ENCODE data around the gene CDK4.
"Not testable (repeated sequence)": the region's sequence is repeated elsewhere in the genome, so short reads cannot be mapped to it uniquely, and the experiment has no call there.

CDK4 gene

GRCh38 chr12:57722716-57723629 is 29.1 kb downstream of the CDK4 start:
- no peak overlapping the region for H2BK12ac ChIP-seq (ENCODE audit: low read length)
- H3K23ac ChIP-seq (ENCODE audit: low read length): no peak overlapping the region
- no peak overlapping the region for H4K91ac ChIP-seq (ENCODE audit: low read depth, low read length)
- H3K27ac ChIP-seq (ENCODE audit: low read depth, low read length): no peak overlapping the region
- H3K4ac ChIP-seq (ENCODE audit: low read depth, low read length): no peak overlapping the region
- H4K8ac ChIP-seq (ENCODE audit: low read depth, low read length): no peak overlapping the region
- DNase-seq: no peak
- no peak overlapping the region for H3K4me2 ChIP-seq (ENCODE audit: low read length)
- H3K18ac ChIP-seq (ENCODE audit: low read length): no peak overlapping the region
- H2AK5ac ChIP-seq (ENCODE audit: low read length): no peak overlapping the region
- WGBS (ENCODE audit: extremely low coverage, insufficient coverage, insufficient read length): no CpG with 5 or more reads among the region's 11 CpGs
- H3K4me3 ChIP-seq (ENCODE audit: low read depth, low read length): no peak overlapping the region
- no peak overlapping the region for H3K9ac ChIP-seq (ENCODE audit: low read length)
- peaks cover 22% of the 10 kb centered on the region for H3K27me3 ChIP-seq (ENCODE audit: insufficient read depth, low read length)
- H3K14ac ChIP-seq (ENCODE audit: low read length): no peak overlapping the region
- H4K12ac ChIP-seq (ENCODE audit: low read depth, low read length): no peak overlapping the region
- H2BK120ac ChIP-seq (ENCODE audit: insufficient read depth, low read length, poor library complexity): no peak overlapping the region
- H3K79me2 ChIP-seq (ENCODE audit: control insufficient read depth, insufficient read depth, low read length, poor library complexity): no peaks in the 10 kb centered on the region
- no peak overlapping the region for H2AFZ ChIP-seq (ENCODE audit: insufficient read depth, low read length, poor library complexity)
- peaks cover 16% of the 10 kb centered on the region for H3K9me3 ChIP-seq (ENCODE audit: insufficient read depth, low read depth, low read length)
- peaks cover 7 to 12% of the 10 kb centered on the region in 2 experiments for H3K4me1 ChIP-seq (ENCODE audit: control insufficient read depth in 1 of 2, insufficient read depth in 2 of 2, low read length in 2 of 2)
- H3K36me3 ChIP-seq (ENCODE audit: control insufficient read depth in 1 of 2, insufficient read depth in 2 of 2, low read length in 2 of 2): peaks cover 29 to 37% of the 10 kb centered on the region in 2 experiments
- no peaks in the 10 kb centered on the region for H3K79me1 ChIP-seq (ENCODE audit: low read length)
- H2BK5ac ChIP-seq (ENCODE audit: low read depth, low read length, poor library complexity): no peak overlapping the region

GRCh38 chr12:57721846-57722608 is 30.1 kb downstream of the CDK4 start:
- not testable (repeated sequence) for H2BK5ac ChIP-seq (ENCODE audit: low read depth, low read length, poor library complexity); H3K4me3 ChIP-seq (ENCODE audit: low read depth, low read length); H3K27ac ChIP-seq (ENCODE audit: low read depth, low read length); H4K8ac ChIP-seq (ENCODE audit: low read depth, low read length); H3K9ac ChIP-seq (ENCODE audit: low read length); H3K23ac ChIP-seq (ENCODE audit: low read length); H2AFZ ChIP-seq (ENCODE audit: insufficient read depth, low read length, poor library complexity); H3K79me2 ChIP-seq (ENCODE audit: control insufficient read depth, insufficient read depth, low read length, poor library complexity); H4K12ac ChIP-seq (ENCODE audit: low read depth, low read length); H3K18ac ChIP-seq (ENCODE audit: low read length); H2AK5ac ChIP-seq (ENCODE audit: low read length); H2BK12ac ChIP-seq (ENCODE audit: low read length); H3K4me2 ChIP-seq (ENCODE audit: low read length); H3K9me3 ChIP-seq (ENCODE audit: insufficient read depth, low read depth, low read length); DNase-seq; H4K91ac ChIP-seq (ENCODE audit: low read depth, low read length); H2BK120ac ChIP-seq (ENCODE audit: insufficient read depth, low read length, poor library complexity); H3K14ac ChIP-seq (ENCODE audit: low read length); H3K4ac ChIP-seq (ENCODE audit: low read depth, low read length); H3K79me1 ChIP-seq (ENCODE audit: low read length)
- H3K4me1 ChIP-seq (ENCODE audit: control insufficient read depth in 1 of 2, insufficient read depth in 2 of 2, low read length in 2 of 2): peaks cover 7 to 12% of the 10 kb centered on the region in 2 experiments
- H3K27me3 ChIP-seq (ENCODE audit: insufficient read depth, low read length): peaks cover 12% of the 10 kb centered on the region
- WGBS (ENCODE audit: extremely low coverage, insufficient coverage, insufficient read length): no CpG with 5 or more reads among the region's 16 CpGs
- peaks cover 32 to 43% of the 10 kb centered on the region in 2 experiments for H3K36me3 ChIP-seq (ENCODE audit: control insufficient read depth in 1 of 2, insufficient read depth in 2 of 2, low read length in 2 of 2)

GRCh38 chr12:57720606-57721595 is 31.2 kb downstream of the CDK4 start:
- no peak overlapping the region for H2AK5ac ChIP-seq (ENCODE audit: low read length)
- H3K79me1 ChIP-seq (ENCODE audit: low read length): no peaks in the 10 kb centered on the region
- peaks cover 39 to 51% of the 10 kb centered on the region in 2 experiments for H3K36me3 ChIP-seq (ENCODE audit: control insufficient read depth in 1 of 2, insufficient read depth in 2 of 2, low read length in 2 of 2)
- H4K8ac ChIP-seq (ENCODE audit: low read depth, low read length): no peak overlapping the region
- H4K12ac ChIP-seq (ENCODE audit: low read depth, low read length): no peak overlapping the region
- H3K4me1 ChIP-seq (ENCODE audit: control insufficient read depth in 1 of 2, insufficient read depth in 2 of 2, low read length in 2 of 2): peaks cover 1% of the 10 kb centered on the region in 2 experiments
- H2AFZ ChIP-seq (ENCODE audit: insufficient read depth, low read length, poor library complexity): no peak overlapping the region
- no peak overlapping the region for H3K14ac ChIP-seq (ENCODE audit: low read length)
- H3K27me3 ChIP-seq (ENCODE audit: insufficient read depth, low read length): peaks cover 2% of the 10 kb centered on the region
- no peak overlapping the region for H3K27ac ChIP-seq (ENCODE audit: low read depth, low read length)
- H2BK5ac ChIP-seq (ENCODE audit: low read depth, low read length, poor library complexity): no peak overlapping the region
- H3K9me3 ChIP-seq (ENCODE audit: insufficient read depth, low read depth, low read length): peaks cover 4% of the 10 kb centered on the region
- WGBS (ENCODE audit: extremely low coverage, insufficient coverage, insufficient read length): no CpG with 5 or more reads among the region's 11 CpGs
- H2BK120ac ChIP-seq (ENCODE audit: insufficient read depth, low read length, poor library complexity): no peak overlapping the region
- H3K4me3 ChIP-seq (ENCODE audit: low read depth, low read length): no peak overlapping the region
- DNase-seq: no peak
- H2BK12ac ChIP-seq (ENCODE audit: low read length): no peak overlapping the region
- H3K23ac ChIP-seq (ENCODE audit: low read length): no peak overlapping the region
- H3K9ac ChIP-seq (ENCODE audit: low read length): no peak overlapping the region
- no peaks in the 10 kb centered on the region for H3K79me2 ChIP-seq (ENCODE audit: control insufficient read depth, insufficient read depth, low read length, poor library complexity)
- no peak overlapping the region for H4K91ac ChIP-seq (ENCODE audit: low read depth, low read length)
- no peak overlapping the region for H3K4ac ChIP-seq (ENCODE audit: low read depth, low read length)
- H3K4me2 ChIP-seq (ENCODE audit: low read length): no peak overlapping the region
- no peak overlapping the region for H3K18ac ChIP-seq (ENCODE audit: low read length)
